GM23338 (cell line): ENCODE measurements around the gene TRIM14. TPM values are rescaled to one million over a fixed set of nuclear protein-coding genes. Genes with fewer than 3 reads are reported as not detected.

Experiments used
- ATAC-seq: fragments of 200-7000 bp; cut with Tn5 transposase; 3 replicates; pipeline ENCODE4 v1.9.1; 2020
- DNase-seq: peaks from one replicate; pipeline ENCODE4 v3.0.0-alpha.2; 2015; ENCODE audit warnings: low spot score
- H2AFZ ChIP-seq: fragments of 200-600 bp; sonication (generic); 2 replicates; pipeline ENCODE4 v1.8.0; 2016; ENCODE audit warnings: antibody characterized with exemption, mild to moderate bottlenecking, moderate library complexity
- H3F3A ChIP-seq: fragments of 200-600 bp; sonication (generic); replicated peaks from 2 replicates; pipeline ENCODE4 v1.8.0; 2017; ENCODE audit warnings: antibody characterized with exemption, mixed run types, low read depth
- H3K27ac ChIP-seq: fragments of 200-600 bp; sonication (generic); 2 replicates; pipeline ENCODE4 v1.6.1; 2016; ENCODE audit warnings: low read depth
- H3K27me3 ChIP-seq: fragments of 200-600 bp; sonication (generic); 2 replicates; pipeline ENCODE4 v1.8.0; 2016; ENCODE audit warnings: mild to moderate bottlenecking, mixed run types, moderate library complexity; ENCODE audit not compliant: insufficient read depth
- H3K36me3 ChIP-seq: fragments of 200-600 bp; sonication (generic); 2 replicates; pipeline ENCODE4 v1.8.0; 2016; ENCODE audit warnings: mild to moderate bottlenecking; ENCODE audit not compliant: insufficient read depth
- H3K4me1 ChIP-seq: fragments of 200-600 bp; sonication (generic); 2 replicates; pipeline ENCODE4 v1.8.0; 2016; ENCODE audit warnings: mild to moderate bottlenecking, moderate library complexity; ENCODE audit not compliant: insufficient read depth
- H3K4me2 ChIP-seq: fragments of 200-600 bp; sonication (generic); 2 replicates; pipeline ENCODE4 v1.7.1; 2017; ENCODE audit warnings: mixed run types
- H3K4me3 ChIP-seq: fragments of 200-600 bp; sonication (generic); 2 replicates; pipeline ENCODE4 v1.6.1; 2016; ENCODE audit warnings: mixed run types
- H3K79me2 ChIP-seq: fragments of 200-600 bp; sonication (generic); replicated peaks from 2 replicates; pipeline ENCODE4 v1.8.0; 2017; ENCODE audit warnings: mild to moderate bottlenecking; ENCODE audit not compliant: insufficient read depth
- H3K9me2 ChIP-seq: fragments of 200-600 bp; sonication (generic); 2 replicates; pipeline ENCODE4 v1.8.0; 2017; ENCODE audit not compliant: insufficient read depth
- H4K20me1 ChIP-seq: fragments of 200-600 bp; sonication (generic); replicated peaks from 2 replicates; pipeline ENCODE4 v1.8.0; 2017; ENCODE audit warnings: mild to moderate bottlenecking; ENCODE audit not compliant: insufficient read depth
- H3K27ac Mint-ChIP-seq: 2 replicates; pipeline ENCODE4 v1.8.0; 2020; ENCODE audit warnings: inconsistent platforms, mild to moderate bottlenecking, moderate library complexity, mixed read lengths
- H3K27me3 Mint-ChIP-seq: 3 replicates; pipeline ENCODE4 v1.8.0; 2022; ENCODE audit warnings: low read depth, mild to moderate bottlenecking, moderate library complexity, mixed read lengths, inconsistent platforms; ENCODE audit not compliant: insufficient read depth, poor library complexity
- H3K36me3 Mint-ChIP-seq: 3 replicates; pipeline ENCODE4 v1.8.0; 2021; ENCODE audit warnings: low read depth, mild to moderate bottlenecking, inconsistent platforms, moderate library complexity, mixed read lengths
- H3K4me1 Mint-ChIP-seq: 3 replicates; pipeline ENCODE4 v1.8.0; 2020; ENCODE audit warnings: mild to moderate bottlenecking, inconsistent platforms, mixed read lengths
- H3K4me3 Mint-ChIP-seq: 3 replicates; pipeline ENCODE4 v1.8.0; 2021; ENCODE audit warnings: moderate library complexity, mild to moderate bottlenecking, inconsistent platforms, mixed read lengths
- H3K9me3 Mint-ChIP-seq: 3 replicates; pipeline ENCODE4 v1.8.0; 2020; ENCODE audit warnings: moderate library complexity, mild to moderate bottlenecking, inconsistent platforms, mixed read lengths
- CTCF ChIP-seq, 2 experiments: fragments of 200-600 bp in 1 of 2; sonication (generic) in 1 of 2; conservative IDR thresholded peaks; 2 replicates each; pipeline versions ENCODE4 v1.5.1 to v1.6.1; 2016 to 2017; ENCODE audit warnings: antibody characterized with exemption in 2 of 2, low read depth in 2 of 2, mild to moderate bottlenecking in 2 of 2, moderate library complexity in 1 of 2
- ETS1 ChIP-seq: IDR thresholded peaks from 2 replicates; pipeline ENCODE4 v1.6.1; 2016; ENCODE audit warnings: antibody characterized with exemption
- EZH2phosphoT487 ChIP-seq: fragments of 200-600 bp; sonication (generic); IDR thresholded peaks from one replicate; pipeline ENCODE4 v1.8.1; 2018; ENCODE audit warnings: antibody characterized with exemption; ENCODE audit not compliant: unreplicated experiment
- NANOG ChIP-seq: IDR thresholded peaks from 2 replicates; pipeline ENCODE4 v1.6.1; 2016; ENCODE audit warnings: antibody characterized with exemption, borderline replicate concordance
- POLR2AphosphoS5 ChIP-seq: IDR thresholded peaks from 2 replicates; pipeline ENCODE4 v1.6.1; 2016; ENCODE audit warnings: antibody characterized with exemption, low read depth
- ZNF331 ChIP-seq: fragments of 250-450 bp; sonication (Bioruptor Pico); IDR thresholded peaks from 2 replicates; pipeline ENCODE4 v1.5.0; 2020; ENCODE audit warnings: low read depth, mild to moderate bottlenecking, moderate library complexity
- ZNF462 ChIP-seq: fragments of 250-450 bp; sonication (Bioruptor Pico); IDR thresholded peaks from 2 replicates; pipeline ENCODE4 v1.5.0; 2020; ENCODE audit warnings: mild to moderate bottlenecking, moderate library complexity
- polyA plus RNA-seq: library from polyadenylated mRNA; unstranded; fragments of >200 nt; fragmentation: Nextera tagmentation; extraction: Ambion mirVana; gene quantifications from 2 replicates; pipeline ENCODE4 v1.2.1, GENCODE V29; 2016
- total RNA-seq: library from RNA; depleted of rRNA; stranded (reverse); fragments of >200 nt; shearing (Covaris generic); gene quantifications from 2 replicates; pipeline ENCODE4 v1.2.3, GENCODE V29; 2014

TRIM14 gene
- total and polyA plus RNA-seq, 2 experiments from 2014 or later, result 17.2 to 25.3 TPM

- Histone ChIP-seq H2AFZ (no peak overlapping the region), H3K9me2 (no peaks in the 10 kb centered on the region), H3K4me2 (no peak overlapping the region), H3F3A (0 out of 2 replicates have a peak, but pooled peaks cover 5% of the 10 kb centered on the region), H3K27ac (no peak overlapping the region), H3K27me3 (no peaks in the 10 kb centered on the region), H3K4me1 (peaks cover 10% of the 10 kb centered on the region), H3K4me3 (no peak overlapping the region), H3K36me3 (no peaks in the 10 kb centered on the region), H4K20me1 (peaks cover 6% of the 10 kb centered on the region; the same call in 1 of the 2 replicates), H3K79me2 (peaks cover 2% of the 10 kb centered on the region; the same call in 1 of the 2 replicates)
- H3K9me3 Mint-ChIP-seq, result no peaks in the 10 kb centered on the region
- no peak overlapping the region for H3K4me3 Mint-ChIP-seq
- TF ChIP-seq CTCF (conservative IDR thresholded peaks at IDR 0.05; ENCODE audit: low read depth in 2 of 2), result no peak
- no peak for TF ChIP-seq ZNF462 (CRISPR knock-in tag)
- no peak for TF ChIP-seq NANOG
- DNase-seq (no peak), ATAC-seq (no peak)
- peaks cover 22% of the 10 kb centered on the region for H3K4me1 Mint-ChIP-seq
- H3K27ac Mint-ChIP-seq, result no peak overlapping the region
- H3K36me3 Mint-ChIP-seq, result 0 out of 3 replicates have a peak, but pooled peaks cover 3% of the 10 kb centered on the region
- H3K27me3 Mint-ChIP-seq, result peaks cover 1% of the 10 kb centered on the region
Measured at GRCh38 chr9:98071737-98072136, 47.3 kb downstream of the TRIM14 start.

GRCh38 chr9:98070704-98071103 lies 48.3 kb downstream of the TRIM14 start:
- Histone ChIP-seq H3K27me3 (no peaks in the 10 kb centered on the region), H4K20me1 (peaks cover 6% of the 10 kb centered on the region; the same call in 1 of the 2 replicates), H3K36me3 (no peaks in the 10 kb centered on the region), H3K4me1 (peaks cover 3% of the 10 kb centered on the region), H3K4me3 (no peak overlapping the region), H3K4me2 (no peak overlapping the region), H3K9me2 (no peaks in the 10 kb centered on the region), H3K27ac (no peak overlapping the region), H3F3A (0 out of 2 replicates have a peak, but pooled peaks cover 5% of the 10 kb centered on the region), H2AFZ (no peak overlapping the region), H3K79me2 (peaks cover 4% of the 10 kb centered on the region; the same call in 1 of the 2 replicates)
- Mint-ChIP-seq H3K9me3 (no peaks in the 10 kb centered on the region), H3K27me3 (peaks cover 3% of the 10 kb centered on the region), H3K4me1 (peaks cover 14% of the 10 kb centered on the region), H3K4me3 (no peak overlapping the region), H3K27ac (no peak overlapping the region), H3K36me3 (peaks cover 6% of the 10 kb centered on the region; the same call in 2 of the 3 replicates)
- DNase-seq (no peak), ATAC-seq (no peak)
- TF ChIP-seq ZNF331 (CRISPR knock-in tag) (no peak), POLR2AphosphoS5 (no peak), EZH2phosphoT487 (no peak), ETS1 (no peak)
